Measurements from ENCODE around the gene PSMG2.
"Not testable (repeated sequence)": the region's sequence is repeated elsewhere in the genome, so short reads cannot be mapped to it uniquely, and the experiment has no call there.

Gene PSMG2

GRCh38 chr18:12751503-12751884 is 48.7 kb downstream of the PSMG2 start:
- TF ChIP-seq, protein P1, sequence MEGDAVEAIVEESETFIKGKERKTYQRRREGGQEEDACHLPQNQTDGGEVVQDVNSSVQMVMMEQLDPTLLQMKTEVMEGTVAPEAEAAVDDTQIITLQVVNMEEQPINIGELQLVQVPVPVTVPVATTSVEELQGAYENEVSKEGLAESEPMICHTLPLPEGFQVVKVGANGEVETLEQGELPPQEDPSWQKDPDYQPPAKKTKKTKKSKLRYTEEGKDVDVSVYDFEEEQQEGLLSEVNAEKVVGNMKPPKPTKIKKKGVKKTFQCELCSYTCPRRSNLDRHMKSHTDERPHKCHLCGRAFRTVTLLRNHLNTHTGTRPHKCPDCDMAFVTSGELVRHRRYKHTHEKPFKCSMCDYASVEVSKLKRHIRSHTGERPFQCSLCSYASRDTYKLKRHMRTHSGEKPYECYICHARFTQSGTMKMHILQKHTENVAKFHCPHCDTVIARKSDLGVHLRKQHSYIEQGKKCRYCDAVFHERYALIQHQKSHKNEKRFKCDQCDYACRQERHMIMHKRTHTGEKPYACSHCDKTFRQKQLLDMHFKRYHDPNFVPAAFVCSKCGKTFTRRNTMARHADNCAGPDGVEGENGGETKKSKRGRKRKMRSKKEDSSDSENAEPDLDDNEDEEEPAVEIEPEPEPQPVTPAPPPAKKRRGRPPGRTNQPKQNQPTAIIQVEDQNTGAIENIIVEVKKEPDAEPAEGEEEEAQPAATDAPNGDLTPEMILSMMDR (IDR thresholded peaks at IDR 0.05), result no peak
- no peak overlapping the region for H3K4me3 ChIP-seq
- H3K27ac ChIP-seq, result no peak overlapping the region
- no peak for DNase-seq (ENCODE audit: low spot score)

GRCh38 chr18:12751891-12752290 is 49.0 kb downstream of the PSMG2 start:
- DNase-seq (ENCODE audit: low spot score), result no peak
- H3K4me3 ChIP-seq, result no peak overlapping the region
- TF ChIP-seq, protein P1 (IDR thresholded peaks at IDR 0.05), result no peak
- H3K27ac ChIP-seq, result no peak overlapping the region

DNA sequence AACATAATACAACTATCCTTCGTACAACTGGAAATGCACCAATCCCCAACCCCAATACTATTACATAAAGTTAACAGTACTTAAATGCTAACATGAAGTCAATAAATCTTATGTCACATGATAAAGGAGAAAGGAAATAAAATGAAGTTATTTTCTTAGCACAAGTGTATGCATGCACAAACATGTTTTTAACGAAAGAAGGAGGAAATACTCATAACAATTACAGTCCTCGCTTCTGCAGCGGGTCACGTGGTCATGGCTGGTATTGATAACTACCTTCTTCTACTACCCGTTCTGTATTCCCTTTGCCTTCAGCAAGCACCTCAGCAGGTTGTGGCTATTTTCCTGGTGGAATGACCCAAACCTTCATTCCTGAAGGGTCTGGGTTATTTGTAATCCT is 51.7 kb downstream of the PSMG2 start:
- TF ChIP-seq, protein P1 (IDR thresholded peaks at IDR 0.05), result no peak
- Histone ChIP-seq H3K27ac (no peak overlapping the region), H3K4me3 (no peak overlapping the region)
- no peak for DNase-seq (ENCODE audit: low spot score)

DNA sequence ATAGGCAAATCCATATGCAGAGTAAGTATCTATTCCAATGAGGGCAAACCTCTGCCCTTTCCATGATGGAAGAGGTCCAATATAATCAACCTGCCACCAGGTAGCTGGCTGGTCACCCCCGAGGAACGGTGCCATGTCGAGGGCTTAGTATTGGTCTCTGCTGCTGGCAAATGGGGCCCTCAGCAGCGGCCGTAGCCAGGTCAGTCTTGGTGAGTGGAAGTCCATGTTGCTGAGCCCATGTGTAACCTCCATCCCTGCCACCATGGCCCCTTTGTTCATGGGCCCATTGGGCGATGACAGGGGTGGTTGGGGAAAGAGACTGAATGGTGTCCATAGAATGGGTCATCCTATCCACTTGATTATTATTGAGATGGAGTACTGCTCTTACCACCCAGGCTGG is 52.8 kb downstream of the PSMG2 start:
- DNase-seq (ENCODE audit: low spot score), result not testable (repeated sequence)

GRCh38 chr18:12756619-12757239 is 53.9 kb downstream of the PSMG2 start:
- DNase-seq (ENCODE audit: low spot score); H3K27ac ChIP-seq; H3K4me3 ChIP-seq: not testable (repeated sequence)

More for the DNA sequence above, 52.8 kb downstream of the PSMG2 start:
- H3K4me3 ChIP-seq, H3K27ac ChIP-seq: not testable (repeated sequence)

- not testable (repeated sequence) for DNase-seq (ENCODE audit: low spot score); H3K27ac ChIP-seq; H3K4me3 ChIP-seq
These were observed 55.7 kb downstream of the PSMG2 start for GRCh38 chr18:12758566-12758965.

DNA sequence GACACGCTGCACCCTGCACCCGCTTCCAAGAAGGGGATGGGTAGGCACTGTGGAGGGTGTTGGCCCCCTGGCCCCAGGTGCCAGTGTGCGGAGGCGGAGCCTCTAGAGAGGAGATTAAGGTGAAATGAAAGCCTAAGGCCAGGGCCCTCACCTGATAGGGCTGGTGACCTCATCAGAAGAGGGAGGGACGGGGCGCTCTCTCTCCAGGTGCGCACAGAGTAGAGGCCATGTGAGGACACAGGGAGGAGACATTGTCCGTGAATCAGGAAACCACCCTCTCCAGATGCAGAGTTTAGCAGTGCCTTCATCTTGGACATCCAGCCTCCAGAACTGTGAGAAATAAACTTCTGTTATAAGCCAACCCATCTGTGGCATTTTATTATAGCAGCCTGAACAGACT is 62.3 kb downstream of the PSMG2 start:
- TF ChIP-seq, protein P1 (IDR thresholded peaks at IDR 0.05), result no peak
- H3K27ac ChIP-seq, result no peak overlapping the region
- no peak overlapping the region for H3K4me3 ChIP-seq
- no peak for DNase-seq (ENCODE audit: low spot score)

DNA sequence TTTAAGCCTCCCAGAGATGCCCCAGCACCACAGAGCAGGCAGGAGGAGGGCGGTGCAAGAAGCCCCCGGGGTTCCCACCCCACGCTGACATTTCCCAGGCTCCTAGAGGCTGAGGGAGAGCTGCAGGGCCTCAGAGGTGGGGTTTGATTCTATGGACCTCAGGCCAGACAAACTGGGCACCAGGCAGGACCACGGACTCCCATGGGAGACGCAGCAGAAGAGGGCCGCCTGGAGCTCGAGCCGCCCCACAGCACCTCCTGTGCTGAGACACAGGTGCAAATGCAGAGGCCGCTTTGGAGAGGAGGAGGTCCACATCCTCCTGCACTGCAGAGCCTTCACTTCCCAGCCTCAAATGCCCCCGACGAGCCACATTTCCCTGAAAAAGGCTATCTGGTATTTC is 62.7 kb downstream of the PSMG2 start:
- TF ChIP-seq, protein P1 (IDR thresholded peaks at IDR 0.05), result no peak
- Histone ChIP-seq H3K4me3 (no peak overlapping the region), H3K27ac (no peak overlapping the region)
- DNase-seq (ENCODE audit: low spot score), result no peak

- Histone ChIP-seq H3K27ac (no peak overlapping the region), H3K4me3 (no peak overlapping the region)
- no peak for DNase-seq (ENCODE audit: low spot score)
- TF ChIP-seq, protein P1 (IDR thresholded peaks at IDR 0.05), result no peak
These were observed 64.2 kb downstream of the PSMG2 start for GRCh38 chr18:12766986-12767433.

Data from coronary artery (tissue), 2 donors.